Adrenal gland (tissue), 12 donors: Measurements from ENCODE around the gene SARNP. TPM values are rescaled to one million over a fixed set of nuclear protein-coding genes. Genes with fewer than 3 reads are reported as not detected.
A peak's percentile ranks its signal among the peaks of the same experiment; 100 is the strongest.

ENCODE experiments used
- DNase-seq, 7 donors: peaks; one replicate each; pipeline ENCODE4 v3.0.0-alpha.2; 2019 to 2020
- H3K27ac ChIP-seq, 5 donors: fragments of 200-600 bp; sonication (generic) in 4 of 5; 1 replicate in 3 of 5; 2 replicates in 2 of 5; pipeline versions ENCODE4 v1.5.1 to v1.8.0; 2016 to 2020; ENCODE audit warnings: mild to moderate bottlenecking in 1 of 5
- H3K27me3 ChIP-seq: fragments of 200-600 bp; 2 replicates; pipeline ENCODE4 v1.8.0; 2021
- H3K36me3 ChIP-seq, 2 donors: fragments of 200-600 bp; replicated peaks in 1 of 2; 1 replicate in 1 of 2; 2 replicates in 1 of 2; pipeline versions ENCODE4 v1.5.1 to v1.8.0; 2018 to 2022
- H3K4me1 ChIP-seq, 2 donors: fragments of 200-600 bp; replicated peaks in 1 of 2; 1 replicate in 1 of 2; 2 replicates in 1 of 2; pipeline versions ENCODE4 v1.5.1 to v1.8.0; 2018 to 2021
- H3K4me3 ChIP-seq, 4 donors: fragments of 200-600 bp; sonication (generic) in 3 of 4; one replicate each; pipeline ENCODE4 v1.5.1; 2016 to 2018
- H3K9me3 ChIP-seq, 3 donors: fragments of 200-600 bp; sonication (generic) in 1 of 3; replicated peaks in 1 of 3; 1 replicate in 2 of 3; 2 replicates in 1 of 3; pipeline versions ENCODE4 v1.5.1 to v1.8.0; 2016 to 2021
- POLR2A ChIP-seq, 2 donors: fragments of 450-650 bp; IDR thresholded peaks; one replicate each; pipeline ENCODE4 v1.6.1; 2017; ENCODE audit warnings: antibody characterized with exemption in 2 of 2, mild to moderate bottlenecking in 2 of 2, moderate library complexity in 1 of 2
- WGBS, 4 donors: extraction: QIAGEN DNeasy Blood & Tissue Kit in 2 of 4; methylation state at CpG; one replicate each; pipeline versions ENCODE4 v1.1.5 to v1.1.7; 2013 to 2017; 5-methylcytosine and 5-hydroxymethylcytosine counted together
- intact Hi-C, 2 donors: fragments of 100-400 bp; cut with DNase I; formaldehyde crosslinking; loops; one replicate each; pipeline versions ENCODE4 v1.14.1 to v1.15.0; 2022 to 2023
- polyA plus RNA-seq, 3 donors: library from polyadenylated mRNA; stranded (reverse); fragments of 200-250 nt in 2 of 3; fragments of 350-450 nt in 1 of 3; fragmentation: Illumina TruSeq in 1 of 3; extraction: RNeasy Lipid Tissue Mini Kit (QIAGEN cat#74804) in 1 of 3; gene quantifications; one replicate each; pipeline ENCODE4 v1.2.3, GENCODE V29; 2013 to 2014
- total RNA-seq, 9 donors: library from RNA; depleted of rRNA in 4 of 9; stranded (reverse); fragments of >200 nt in 4 of 9; fragments of 120-200 nt in 1 of 9; fragmentation: NEBNext Ultra II Directional in 1 of 9; extraction: Animal tissue kit (Norgen Biotek cat#: 25700) in 1 of 9; gene quantifications; one replicate each; pipeline versions ENCODE4 v1.1.0 to v1.2.4, GENCODE V29; 2013 to 2023
- TF ChIP-seq, protein P1 (sequence below), 6 experiments: fragments of 450-650 bp in 4 of 6; fragments of 200-600 bp in 2 of 6; sonication (generic) in 1 of 6; IDR thresholded peaks; 1 replicate in 5 of 6; 2 replicates in 1 of 6; pipeline versions ENCODE4 v1.5.1 to v1.8.0; 2016 to 2021; ENCODE audit warnings: antibody characterized with exemption in 6 of 6, mild to moderate bottlenecking in 2 of 6, moderate library complexity in 1 of 6
- donor health status: healthy with polysubstance abuse.
- donor health status: Bipolar disorder and iron deficiency.
- donor health status: DM: yes; HTN: yes; CAD: no.
- donor health status: DM: no; HTN: no; CAD: no.
- donor health status: DM: no; HTN: no; CAD: no.
- donor health status: DM: yes; HTN: yes; CAD: no.

Gene SARNP
- total and polyA plus RNA-seq, 12 donors, result 23.2 to 148 (median 59.2) TPM

GRCh38 chr12:55843431-55843830 is 25.9 kb upstream of the SARNP start:
- Histone ChIP-seq H3K4me1 (peaks cover 0 to 12% of the 10 kb centered on the region in 2 donors), H3K36me3 (no peaks in the 10 kb centered on the region), H3K9me3 (no peaks in the 10 kb centered on the region), H3K4me3 (no peak overlapping the region), H3K27me3 (no peaks in the 10 kb centered on the region), H3K27ac (no peak overlapping the region)
- TF ChIP-seq, protein P1, sequence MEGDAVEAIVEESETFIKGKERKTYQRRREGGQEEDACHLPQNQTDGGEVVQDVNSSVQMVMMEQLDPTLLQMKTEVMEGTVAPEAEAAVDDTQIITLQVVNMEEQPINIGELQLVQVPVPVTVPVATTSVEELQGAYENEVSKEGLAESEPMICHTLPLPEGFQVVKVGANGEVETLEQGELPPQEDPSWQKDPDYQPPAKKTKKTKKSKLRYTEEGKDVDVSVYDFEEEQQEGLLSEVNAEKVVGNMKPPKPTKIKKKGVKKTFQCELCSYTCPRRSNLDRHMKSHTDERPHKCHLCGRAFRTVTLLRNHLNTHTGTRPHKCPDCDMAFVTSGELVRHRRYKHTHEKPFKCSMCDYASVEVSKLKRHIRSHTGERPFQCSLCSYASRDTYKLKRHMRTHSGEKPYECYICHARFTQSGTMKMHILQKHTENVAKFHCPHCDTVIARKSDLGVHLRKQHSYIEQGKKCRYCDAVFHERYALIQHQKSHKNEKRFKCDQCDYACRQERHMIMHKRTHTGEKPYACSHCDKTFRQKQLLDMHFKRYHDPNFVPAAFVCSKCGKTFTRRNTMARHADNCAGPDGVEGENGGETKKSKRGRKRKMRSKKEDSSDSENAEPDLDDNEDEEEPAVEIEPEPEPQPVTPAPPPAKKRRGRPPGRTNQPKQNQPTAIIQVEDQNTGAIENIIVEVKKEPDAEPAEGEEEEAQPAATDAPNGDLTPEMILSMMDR (IDR thresholded peaks at IDR 0.05), result no peak
- no peak for TF ChIP-seq POLR2A (IDR thresholded peaks at IDR 0.05)
- 90 to 97% (median 91%) methylated on average over 4 of the region's 4 CpGs for WGBS, 4 donors
- intact Hi-C loops, result no loop called here
- DNase-seq, result no peak

- H3K27me3 ChIP-seq, result no peaks in the 10 kb centered on the region
- H3K9me3 ChIP-seq, result no peaks in the 10 kb centered on the region
- peak within 1 kb of the TSS in 3 of 5 donors; percentile 3 to 70 (median 30) for H3K27ac ChIP-seq
- H3K4me1 ChIP-seq, result peaks cover 0 to 10% of the 10 kb centered on the region in 2 donors
- DNase-seq, result peak in 2 of 7 donors; percentile 35
- intact Hi-C loops, result no loop called here
- TF ChIP-seq, protein P1 (IDR thresholded peaks at IDR 0.05), result no peak
- no peak for TF ChIP-seq POLR2A (IDR thresholded peaks at IDR 0.05)
- WGBS, 4 donors, result 62 to 76% (median 66%) methylated on average over 6 to 10 of the region's 10 CpGs
- H3K36me3 ChIP-seq, result no peaks in the 10 kb centered on the region
- peak within 1 kb of the TSS in 2 of 4 donors; percentile 31 to 42 for H3K4me3 ChIP-seq
Observed at GRCh38 chr12:55842681-55843429, 25.3 kb upstream of the SARNP start, which contains the start of gene MMP19. Gene MMP19 (minus strand): TSS chr12:55842936. CDS start chr12:55842830, 106 bp downstream.

DNA sequence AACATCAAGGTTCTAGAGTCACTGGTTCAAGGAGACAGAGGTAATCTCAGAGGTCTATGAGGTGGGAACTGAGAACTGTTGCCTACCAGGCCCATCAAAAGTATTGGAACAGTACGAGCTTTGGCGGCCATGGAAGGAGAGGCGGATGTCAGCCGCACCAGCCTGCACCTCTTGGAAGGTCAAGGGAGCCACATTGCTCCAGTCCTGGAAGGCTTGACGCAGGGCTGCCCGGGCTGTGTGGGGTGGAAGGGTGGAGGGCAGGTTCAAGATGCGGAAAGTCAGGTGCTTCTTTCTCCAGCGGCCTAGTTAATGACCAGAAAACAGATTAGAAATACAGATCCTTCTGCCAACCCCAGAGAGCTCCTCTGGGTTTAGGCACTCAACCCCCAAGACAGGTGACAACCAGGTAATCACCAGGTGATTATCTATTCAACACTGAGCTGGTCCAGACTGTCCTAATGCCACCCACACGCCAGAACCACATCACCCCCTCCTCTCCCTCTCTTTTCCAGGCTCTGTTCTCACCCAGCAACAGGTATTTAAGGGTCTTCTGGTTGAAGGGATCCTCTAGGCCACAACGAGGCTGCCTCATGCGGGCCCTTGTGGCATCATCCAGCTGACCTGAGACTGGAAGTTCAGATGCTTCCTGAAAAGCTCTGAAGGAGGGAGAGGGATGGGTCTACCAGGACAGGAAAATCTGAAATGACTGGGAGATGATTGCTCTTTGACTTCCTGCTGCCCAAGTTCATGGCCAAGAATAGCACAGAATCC is 23.2 kb upstream of the SARNP start:
- TF ChIP-seq, protein P1 (IDR thresholded peaks at IDR 0.05), result no peak
- TF ChIP-seq POLR2A (IDR thresholded peaks at IDR 0.05), result no peak
- intact Hi-C loops, result no loop called here
- Histone ChIP-seq H3K36me3 (no peaks in the 10 kb centered on the region), H3K4me3 (no peak overlapping the region), H3K27me3 (no peaks in the 10 kb centered on the region), H3K27ac (no peak overlapping the region), H3K9me3 (no peaks in the 10 kb centered on the region), H3K4me1 (no peaks in the 10 kb centered on the region)
- 86 to 91% (median 90%) methylated on average over 11 of the region's 11 CpGs for WGBS, 4 donors
- no peak for DNase-seq

GRCh38 chr12:55839345-55840140 is 22.0 kb upstream of the SARNP start:
- no peaks in the 10 kb centered on the region for H3K9me3 ChIP-seq
- intact Hi-C loops, result no loop called here
- 82 to 85% (median 84%) methylated on average over 11 of the region's 11 CpGs for WGBS, 4 donors
- H3K4me1 ChIP-seq, result no peaks in the 10 kb centered on the region
- TF ChIP-seq, protein P1 (IDR thresholded peaks at IDR 0.05), result no peak
- TF ChIP-seq POLR2A (IDR thresholded peaks at IDR 0.05), result no peak
- no peak for DNase-seq
- H3K36me3 ChIP-seq, result no peaks in the 10 kb centered on the region
- no peak overlapping the region for H3K4me3 ChIP-seq
- H3K27ac ChIP-seq, result no peak overlapping the region
- H3K27me3 ChIP-seq, result no peaks in the 10 kb centered on the region
